ENCODE results near the gene ATP6V1A.
"Not testable (repeated sequence)": the region's sequence is repeated elsewhere in the genome, so short reads cannot be mapped to it uniquely, and the experiment has no call there.

ATP6V1A gene

GRCh38 chr3:113812854-113813253 is 66.0 kb downstream of the ATP6V1A start:
- DNase-seq (ENCODE audit: low read depth in 1 of 2, low spot score in 1 of 2) = no peak

- no peak for DNase-seq (ENCODE audit: low read depth in 1 of 2, low spot score in 1 of 2)
Observed at GRCh38 chr3:113819866-113820265, 73.0 kb downstream of the ATP6V1A start.

GRCh38 chr3:113825090-113825489 is 78.3 kb downstream of the ATP6V1A start:
- no peak for DNase-seq (ENCODE audit: low read depth in 1 of 2, low spot score in 1 of 2)

- DNase-seq (ENCODE audit: low read depth in 1 of 2, low spot score in 1 of 2) = no peak
Observed at GRCh38 chr3:113828600-113828999, 81.8 kb downstream of the ATP6V1A start.

- DNase-seq (ENCODE audit: low read depth in 1 of 2, low spot score in 1 of 2) = no peak
Observed at GRCh38 chr3:113829576-113830354, 82.9 kb downstream of the ATP6V1A start.

GRCh38 chr3:113831103-113831355 is 84.2 kb downstream of the ATP6V1A start:
- no peak for DNase-seq (ENCODE audit: low read depth in 1 of 2, low spot score in 1 of 2)

GRCh38 chr3:113832477-113833164 is 85.8 kb downstream of the ATP6V1A start:
- DNase-seq (ENCODE audit: low read depth in 1 of 2, low spot score in 1 of 2) = no peak

- DNase-seq (ENCODE audit: low read depth in 1 of 2, low spot score in 1 of 2) = no peak
Observed at GRCh38 chr3:113834983-113835382, 88.1 kb downstream of the ATP6V1A start.

GRCh38 chr3:113838631-113839209 is 91.9 kb downstream of the ATP6V1A start, which contains the start of gene GRAMD1C:
Gene GRAMD1C, plus strand, starts transcription at chr3:113838788. Its CDS starts 122 bp downstream, at chr3:113838910.
- peak; percentile 63 to 75 for DNase-seq (ENCODE audit: low read depth in 1 of 2, low spot score in 1 of 2)

- DNase-seq (ENCODE audit: low read depth in 1 of 2, low spot score in 1 of 2) = no peak
Observed at GRCh38 chr3:113839551-113839950, 92.7 kb downstream of the ATP6V1A start.

- DNase-seq (ENCODE audit: low read depth in 1 of 2, low spot score in 1 of 2) = no peak
Observed at GRCh38 chr3:113844622-113845222, 97.9 kb downstream of the ATP6V1A start.

- DNase-seq (ENCODE audit: low read depth in 1 of 2, low spot score in 1 of 2) = no peak
Observed at GRCh38 chr3:113847247-113847646, 100.4 kb downstream of the ATP6V1A start.

- DNase-seq (ENCODE audit: low read depth in 1 of 2, low spot score in 1 of 2) = no peak
Observed at GRCh38 chr3:113847664-113848461, 101.0 kb downstream of the ATP6V1A start.

GRCh38 chr3:113849071-113849470 is 102.2 kb downstream of the ATP6V1A start:
- DNase-seq (ENCODE audit: low read depth in 1 of 2, low spot score in 1 of 2) = not testable (repeated sequence)

GRCh38 chr3:113849841-113850240 is 103.0 kb downstream of the ATP6V1A start:
- not testable (repeated sequence) for DNase-seq (ENCODE audit: low read depth in 1 of 2, low spot score in 1 of 2)

- DNase-seq (ENCODE audit: low read depth in 1 of 2, low spot score in 1 of 2) = not testable (repeated sequence)
Observed at GRCh38 chr3:113850391-113850790, 103.6 kb downstream of the ATP6V1A start.

- DNase-seq (ENCODE audit: low read depth in 1 of 2, low spot score in 1 of 2) = no peak
Observed at GRCh38 chr3:113852506-113852905, 105.7 kb downstream of the ATP6V1A start.

All from activated CD4-positive, alpha-beta T cell treated with anti-CD3 and anti-CD28 coated beads, Interleukin-2, amount 50 U/mL, for 24 hours (primary cell).